ENCODE results near the gene MED8. TPM values are rescaled to one million over a fixed set of nuclear protein-coding genes. Genes with fewer than 3 reads are reported as not detected.
A peak's percentile ranks its signal among the peaks of the same experiment; 100 is the strongest.
"Not testable (repeated sequence)": the region's sequence is repeated elsewhere in the genome, so short reads cannot be mapped to it uniquely, and the experiment has no call there.

The MED8 gene
- total RNA-seq, 2 donors from 2014 or later: 39.2 to 51.3 TPM

DNA sequence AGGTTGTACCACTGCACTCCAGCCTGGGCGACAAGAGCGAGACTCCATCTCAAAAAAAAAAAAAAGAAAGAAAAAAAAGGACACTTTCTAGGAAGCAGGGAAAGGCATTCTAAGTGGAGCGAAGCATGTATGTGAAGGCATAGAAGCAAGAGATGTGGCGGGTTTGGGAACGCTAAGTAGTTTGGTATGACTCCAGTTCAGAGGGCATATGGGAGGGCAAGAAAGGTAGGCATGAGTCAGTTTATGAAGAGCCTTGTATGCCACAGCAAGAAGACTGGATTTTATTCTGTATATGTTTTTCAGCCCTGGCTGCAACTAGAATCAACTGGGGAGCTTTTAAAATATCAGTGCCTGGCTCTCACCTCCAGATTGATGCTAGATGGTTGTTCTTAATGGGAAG lies 17.4 kb downstream of the MED8 start:
- intact Hi-C loops (cut with DNase I): no loop called here
- DNase-seq: no peak

DNA sequence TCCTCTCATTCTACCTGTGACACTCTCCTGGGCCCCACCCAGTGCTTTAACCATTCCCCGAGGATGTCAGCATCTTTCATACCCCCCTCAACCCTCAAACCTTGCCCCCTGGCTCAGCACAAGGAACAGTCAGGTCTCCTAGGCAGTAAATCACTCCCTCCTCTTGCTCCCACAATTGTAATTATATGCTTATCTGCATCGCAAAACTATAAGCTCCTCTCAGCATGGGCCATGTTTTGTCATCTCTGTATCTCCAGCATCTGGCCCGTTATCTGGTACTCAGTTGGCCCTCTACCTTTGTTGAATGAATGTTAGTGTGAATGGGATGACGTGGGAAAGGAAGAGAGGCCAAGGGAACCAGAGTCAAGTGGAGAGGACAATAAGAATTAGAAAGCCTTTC lies 19.0 kb downstream of the MED8 start:
- no peak overlapping the region for H3K9ac ChIP-seq (ENCODE audit: low read depth in 2 of 2, low read length in 2 of 2)
- intact Hi-C loops (cut with DNase I): no loop called here
- no peaks in the 10 kb centered on the region for H3K36me3 ChIP-seq
- H3K9me3 ChIP-seq: no peaks in the 10 kb centered on the region
- TF ChIP-seq, protein P1, sequence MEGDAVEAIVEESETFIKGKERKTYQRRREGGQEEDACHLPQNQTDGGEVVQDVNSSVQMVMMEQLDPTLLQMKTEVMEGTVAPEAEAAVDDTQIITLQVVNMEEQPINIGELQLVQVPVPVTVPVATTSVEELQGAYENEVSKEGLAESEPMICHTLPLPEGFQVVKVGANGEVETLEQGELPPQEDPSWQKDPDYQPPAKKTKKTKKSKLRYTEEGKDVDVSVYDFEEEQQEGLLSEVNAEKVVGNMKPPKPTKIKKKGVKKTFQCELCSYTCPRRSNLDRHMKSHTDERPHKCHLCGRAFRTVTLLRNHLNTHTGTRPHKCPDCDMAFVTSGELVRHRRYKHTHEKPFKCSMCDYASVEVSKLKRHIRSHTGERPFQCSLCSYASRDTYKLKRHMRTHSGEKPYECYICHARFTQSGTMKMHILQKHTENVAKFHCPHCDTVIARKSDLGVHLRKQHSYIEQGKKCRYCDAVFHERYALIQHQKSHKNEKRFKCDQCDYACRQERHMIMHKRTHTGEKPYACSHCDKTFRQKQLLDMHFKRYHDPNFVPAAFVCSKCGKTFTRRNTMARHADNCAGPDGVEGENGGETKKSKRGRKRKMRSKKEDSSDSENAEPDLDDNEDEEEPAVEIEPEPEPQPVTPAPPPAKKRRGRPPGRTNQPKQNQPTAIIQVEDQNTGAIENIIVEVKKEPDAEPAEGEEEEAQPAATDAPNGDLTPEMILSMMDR (IDR thresholded peaks at IDR 0.05): no peak
- no peak for DNase-seq
- H3K27ac ChIP-seq: no peak overlapping the region
- H3K4me3 ChIP-seq: no peak overlapping the region
- H3K27me3 ChIP-seq: no peaks in the 10 kb centered on the region
- peaks cover 8% of the 10 kb centered on the region for H3K4me1 ChIP-seq

More for the DNA sequence above, 17.4 kb downstream of the MED8 start:
- Histone ChIP-seq H3K36me3 (no peaks in the 10 kb centered on the region), H3K27ac (no peak overlapping the region), H3K27me3 (no peaks in the 10 kb centered on the region), H3K9ac (ENCODE audit: low read depth in 2 of 2, low read length in 2 of 2) (no peak overlapping the region), H3K4me1 (no peaks in the 10 kb centered on the region), H3K4me3 (no peak overlapping the region), H3K9me3 (no peaks in the 10 kb centered on the region)
- TF ChIP-seq, protein P1 (IDR thresholded peaks at IDR 0.05): no peak

DNA sequence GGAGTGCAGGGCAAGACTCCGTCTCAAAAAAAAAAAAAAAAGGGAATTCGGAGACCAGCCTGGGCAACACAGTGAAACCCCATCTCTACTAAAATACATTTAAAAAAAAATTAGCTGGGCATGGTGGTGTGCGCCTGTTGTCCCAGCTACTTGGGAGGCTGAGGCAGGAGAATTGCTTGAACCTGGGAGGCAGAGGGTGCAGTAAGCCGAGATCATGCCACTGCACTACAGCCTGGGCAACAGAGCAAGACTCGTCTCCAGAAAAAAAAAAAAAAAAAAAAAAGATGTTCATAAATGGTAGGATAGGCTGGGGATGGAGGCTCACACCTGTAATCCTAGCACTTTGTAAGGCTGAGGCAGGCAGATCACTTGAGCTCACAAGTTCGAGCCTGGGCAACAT lies 19.8 kb downstream of the MED8 start:
- H3K27ac ChIP-seq; H3K9ac ChIP-seq (ENCODE audit: low read depth in 2 of 2, low read length in 2 of 2); H3K36me3 ChIP-seq; H3K27me3 ChIP-seq; DNase-seq; H3K4me3 ChIP-seq; H3K9me3 ChIP-seq; intact Hi-C loops (cut with DNase I): not testable (repeated sequence)
- peaks cover 13% of the 10 kb centered on the region for H3K4me1 ChIP-seq

DNA sequence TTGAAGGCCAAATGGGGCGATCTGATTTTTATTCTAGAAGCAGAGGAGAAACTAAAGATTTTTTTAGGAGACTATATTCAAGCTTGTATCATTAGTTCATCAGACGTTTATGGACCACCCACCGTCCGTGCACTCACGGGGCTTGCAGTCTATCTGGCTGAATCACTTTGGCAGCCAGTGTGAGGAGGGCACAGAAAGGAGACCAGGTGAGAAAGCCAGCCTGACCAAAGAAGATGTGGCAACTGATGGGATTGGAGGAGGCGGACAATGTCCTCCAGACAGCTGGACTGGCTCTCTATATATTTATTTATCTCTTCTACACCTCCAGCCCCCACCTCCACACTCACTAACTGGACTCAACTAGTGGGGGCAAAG lies 21.0 kb downstream of the MED8 start:
- intact Hi-C loops (cut with DNase I): no loop called here
- Histone ChIP-seq H3K36me3 (peaks cover 13% of the 10 kb centered on the region), H3K27me3 (no peaks in the 10 kb centered on the region), H3K4me1 (peaks cover 13% of the 10 kb centered on the region), H3K27ac (peak overlapping the region; percentile 96), H3K9me3 (no peaks in the 10 kb centered on the region), H3K9ac (ENCODE audit: low read depth in 2 of 2, low read length in 2 of 2) (peak overlapping the region; percentile 86 to 93), H3K4me3 (peak overlapping the region; percentile 53)
- TF ChIP-seq, protein P1 (IDR thresholded peaks at IDR 0.05): no peak
- no peak for DNase-seq

DNA sequence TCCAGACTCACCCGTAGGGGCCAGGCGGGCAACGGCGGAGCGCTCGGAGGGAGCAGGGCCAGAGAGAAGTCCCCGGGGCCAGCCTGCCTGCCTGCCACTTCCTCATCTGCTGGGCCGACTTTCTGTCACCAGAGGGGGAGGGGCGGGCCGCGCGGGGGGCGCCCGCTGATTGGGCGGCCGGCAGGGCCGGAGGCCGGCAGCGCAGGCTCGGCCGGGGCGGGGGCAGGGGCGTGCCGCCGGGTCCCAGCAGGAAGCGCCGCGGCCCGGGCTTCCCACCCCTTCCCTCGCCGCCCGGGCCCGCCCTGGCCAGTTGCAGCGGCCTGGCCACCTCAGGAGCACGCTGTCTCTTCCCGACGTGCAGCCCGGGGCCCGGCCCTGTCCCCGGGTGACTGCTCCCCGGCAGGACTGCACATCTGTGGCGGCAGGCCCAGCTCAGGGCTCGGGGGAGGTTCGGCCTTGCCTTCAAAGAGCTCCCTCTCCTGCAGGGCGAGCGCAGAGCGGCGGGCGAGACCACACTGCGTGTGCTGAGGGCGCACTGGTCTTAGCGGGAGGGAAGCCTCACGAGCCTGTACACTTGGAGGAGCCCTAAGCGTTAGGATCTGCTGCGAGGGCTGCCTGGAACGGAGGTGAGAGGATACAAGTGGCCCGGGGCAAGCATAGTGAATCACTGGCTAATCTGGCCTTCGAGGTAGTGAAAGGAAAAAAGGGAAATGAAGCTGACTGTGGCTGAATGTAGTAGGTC lies 21.5 kb downstream of the MED8 start, which contains the start of gene ELOVL1:
Gene ELOVL1 (minus strand): TSS at position 108 of the 742 bp plus-strand sequence. CDS start 2,402 bp downstream, outside the sequence.
- Histone ChIP-seq H3K4me1 (peaks cover 13% of the 10 kb centered on the region), H3K9ac (ENCODE audit: low read depth in 2 of 2, low read length in 2 of 2) (peak within 1 kb of the TSS; percentile 93 to 97), H3K4me3 (peak within 1 kb of the TSS; percentile 53), H3K36me3 (peaks cover 18% of the 10 kb centered on the region), H3K27ac (peak within 1 kb of the TSS; percentile 96), H3K9me3 (no peaks in the 10 kb centered on the region), H3K27me3 (no peaks in the 10 kb centered on the region)
- DNase-seq: peak; percentile 94
- TF ChIP-seq, protein P1 (IDR thresholded peaks at IDR 0.05): no peak
- intact Hi-C loops (cut with DNase I): no loop called here

Data from colonic mucosa (tissue), 4 donors.